GM23338 (cell line): ENCODE data around the gene NRL. TPM values are rescaled to one million over a fixed set of nuclear protein-coding genes. Genes with fewer than 3 reads are reported as not detected.

Experiments
- ATAC-seq: fragments of 200-7000 bp; cut with Tn5 transposase; 3 replicates; pipeline ENCODE4 v1.9.1; 2020
- DNase-seq: peaks from one replicate; pipeline ENCODE4 v3.0.0-alpha.2; 2015; ENCODE audit warnings: low spot score
- H2AFZ ChIP-seq: fragments of 200-600 bp; sonication (generic); 2 replicates; pipeline ENCODE4 v1.8.0; 2016; ENCODE audit warnings: antibody characterized with exemption, mild to moderate bottlenecking, moderate library complexity
- H3F3A ChIP-seq: fragments of 200-600 bp; sonication (generic); replicated peaks from 2 replicates; pipeline ENCODE4 v1.8.0; 2017; ENCODE audit warnings: antibody characterized with exemption, mixed run types, low read depth
- H3K27ac ChIP-seq: fragments of 200-600 bp; sonication (generic); 2 replicates; pipeline ENCODE4 v1.6.1; 2016; ENCODE audit warnings: low read depth
- H3K27me3 ChIP-seq: fragments of 200-600 bp; sonication (generic); 2 replicates; pipeline ENCODE4 v1.8.0; 2016; ENCODE audit warnings: mild to moderate bottlenecking, mixed run types, moderate library complexity; ENCODE audit not compliant: insufficient read depth
- H3K36me3 ChIP-seq: fragments of 200-600 bp; sonication (generic); 2 replicates; pipeline ENCODE4 v1.8.0; 2016; ENCODE audit warnings: mild to moderate bottlenecking; ENCODE audit not compliant: insufficient read depth
- H3K4me1 ChIP-seq: fragments of 200-600 bp; sonication (generic); 2 replicates; pipeline ENCODE4 v1.8.0; 2016; ENCODE audit warnings: mild to moderate bottlenecking, moderate library complexity; ENCODE audit not compliant: insufficient read depth
- H3K4me2 ChIP-seq: fragments of 200-600 bp; sonication (generic); 2 replicates; pipeline ENCODE4 v1.7.1; 2017; ENCODE audit warnings: mixed run types
- H3K4me3 ChIP-seq: fragments of 200-600 bp; sonication (generic); 2 replicates; pipeline ENCODE4 v1.6.1; 2016; ENCODE audit warnings: mixed run types
- H3K79me2 ChIP-seq: fragments of 200-600 bp; sonication (generic); replicated peaks from 2 replicates; pipeline ENCODE4 v1.8.0; 2017; ENCODE audit warnings: mild to moderate bottlenecking; ENCODE audit not compliant: insufficient read depth
- H3K9me2 ChIP-seq: fragments of 200-600 bp; sonication (generic); 2 replicates; pipeline ENCODE4 v1.8.0; 2017; ENCODE audit not compliant: insufficient read depth
- H4K20me1 ChIP-seq: fragments of 200-600 bp; sonication (generic); replicated peaks from 2 replicates; pipeline ENCODE4 v1.8.0; 2017; ENCODE audit warnings: mild to moderate bottlenecking; ENCODE audit not compliant: insufficient read depth
- H3K27ac Mint-ChIP-seq: 2 replicates; pipeline ENCODE4 v1.8.0; 2020; ENCODE audit warnings: inconsistent platforms, mild to moderate bottlenecking, moderate library complexity, mixed read lengths
- H3K27me3 Mint-ChIP-seq: 3 replicates; pipeline ENCODE4 v1.8.0; 2022; ENCODE audit warnings: low read depth, mild to moderate bottlenecking, moderate library complexity, mixed read lengths, inconsistent platforms; ENCODE audit not compliant: insufficient read depth, poor library complexity
- H3K36me3 Mint-ChIP-seq: 3 replicates; pipeline ENCODE4 v1.8.0; 2021; ENCODE audit warnings: low read depth, mild to moderate bottlenecking, inconsistent platforms, moderate library complexity, mixed read lengths
- H3K4me1 Mint-ChIP-seq: 3 replicates; pipeline ENCODE4 v1.8.0; 2020; ENCODE audit warnings: mild to moderate bottlenecking, inconsistent platforms, mixed read lengths
- H3K4me3 Mint-ChIP-seq: 3 replicates; pipeline ENCODE4 v1.8.0; 2021; ENCODE audit warnings: moderate library complexity, mild to moderate bottlenecking, inconsistent platforms, mixed read lengths
- H3K9me3 Mint-ChIP-seq: 3 replicates; pipeline ENCODE4 v1.8.0; 2020; ENCODE audit warnings: moderate library complexity, mild to moderate bottlenecking, inconsistent platforms, mixed read lengths
- CREB1 ChIP-seq: fragments of 250-450 bp; sonication (Bioruptor Pico); IDR thresholded peaks from 2 replicates; pipeline ENCODE4 v1.5.0; 2020; ENCODE audit warnings: low read depth, mild to moderate bottlenecking, moderate library complexity
- CTCF ChIP-seq, 2 experiments: fragments of 200-600 bp in 1 of 2; sonication (generic) in 1 of 2; conservative IDR thresholded peaks; 2 replicates each; pipeline versions ENCODE4 v1.5.1 to v1.6.1; 2016 to 2017; ENCODE audit warnings: antibody characterized with exemption in 2 of 2, low read depth in 2 of 2, mild to moderate bottlenecking in 2 of 2, moderate library complexity in 1 of 2
- EZH2 ChIP-seq: fragments of 200-600 bp; sonication (generic); IDR thresholded peaks from one replicate; pipeline ENCODE4 v1.8.0; 2017; ENCODE audit warnings: antibody characterized with exemption, mild to moderate bottlenecking, low read depth; ENCODE audit not compliant: unreplicated experiment
- JUNB ChIP-seq: IDR thresholded peaks from one replicate; pipeline ENCODE4 v1.6.1; 2016; ENCODE audit warnings: antibody characterized with exemption; ENCODE audit not compliant: unreplicated experiment
- REST ChIP-seq: IDR thresholded peaks from one replicate; pipeline ENCODE4 v1.6.1; 2018; ENCODE audit warnings: antibody characterized with exemption; ENCODE audit not compliant: unreplicated experiment
- STAT1 ChIP-seq: IDR thresholded peaks from one replicate; pipeline ENCODE4 v1.6.1; 2016; ENCODE audit warnings: antibody characterized with exemption; ENCODE audit not compliant: unreplicated experiment
- ZNF114 ChIP-seq: fragments of 250-450 bp; sonication (Bioruptor Pico); IDR thresholded peaks from 2 replicates; pipeline ENCODE4 v1.5.0; 2020; ENCODE audit warnings: mild to moderate bottlenecking, moderate library complexity
- ZNF331 ChIP-seq: fragments of 250-450 bp; sonication (Bioruptor Pico); IDR thresholded peaks from 2 replicates; pipeline ENCODE4 v1.5.0; 2020; ENCODE audit warnings: low read depth, mild to moderate bottlenecking, moderate library complexity
- ZNF462 ChIP-seq: fragments of 250-450 bp; sonication (Bioruptor Pico); IDR thresholded peaks from 2 replicates; pipeline ENCODE4 v1.5.0; 2020; ENCODE audit warnings: mild to moderate bottlenecking, moderate library complexity
- polyA plus RNA-seq: library from polyadenylated mRNA; unstranded; fragments of >200 nt; fragmentation: Nextera tagmentation; extraction: Ambion mirVana; gene quantifications from 2 replicates; pipeline ENCODE4 v1.2.1, GENCODE V29; 2016
- total RNA-seq: library from RNA; depleted of rRNA; stranded (reverse); fragments of >200 nt; shearing (Covaris generic); gene quantifications from 2 replicates; pipeline ENCODE4 v1.2.3, GENCODE V29; 2014

NRL gene
- total and polyA plus RNA-seq, 2 experiments from 2014 or later: 1.8 to 2.2 TPM

GRCh38 chr14:24132976-24133375 lies 18.2 kb upstream of the NRL start (continued):
- TF ChIP-seq ZNF462 (CRISPR knock-in tag): no peak
- TF ChIP-seq JUNB: no peak
- TF ChIP-seq CREB1 (CRISPR knock-in tag): no peak

GRCh38 chr14:24132061-24132685 lies 17.4 kb upstream of the NRL start:
- H3K79me2 ChIP-seq: no peaks in the 10 kb centered on the region
- Mint-ChIP-seq H3K9me3 (no peaks in the 10 kb centered on the region), H3K27me3 (peaks cover 12% of the 10 kb centered on the region), H3K4me3 (no peak overlapping the region; the same call in 2 of the 3 replicates), H3K4me1 (peaks cover 23% of the 10 kb centered on the region), H3K36me3 (peaks cover 2% of the 10 kb centered on the region; the same call in 2 of the 3 replicates), H3K27ac (no peak overlapping the region)
- no peak overlapping the region for H2AFZ ChIP-seq
- H3K9me2 ChIP-seq: no peaks in the 10 kb centered on the region
- H3K4me1 ChIP-seq: peaks cover 16% of the 10 kb centered on the region
- no peaks in the 10 kb centered on the region for H3K36me3 ChIP-seq
- H3K27ac ChIP-seq: no peak overlapping the region
- H3F3A ChIP-seq: peaks cover 15% of the 10 kb centered on the region
- no peaks in the 10 kb centered on the region for H4K20me1 ChIP-seq
- no peak overlapping the region for H3K4me3 ChIP-seq
- H3K27me3 ChIP-seq: no peaks in the 10 kb centered on the region
- TF ChIP-seq ZNF114 (CRISPR knock-in tag): no peak
- no peak for TF ChIP-seq REST
- no peak for TF ChIP-seq CTCF (conservative IDR thresholded peaks at IDR 0.05; ENCODE audit: low read depth in 2 of 2)
- no peak for TF ChIP-seq STAT1
- TF ChIP-seq ZNF331 (CRISPR knock-in tag): no peak
- TF ChIP-seq EZH2: no peak
- TF ChIP-seq JUNB: no peak
- TF ChIP-seq CREB1 (CRISPR knock-in tag): no peak
- DNase-seq: no peak
- ATAC-seq: no peak
- no peak overlapping the region for H3K4me2 ChIP-seq
